BJ (cell line): ENCODE results near the gene POM121L12. TPM values are rescaled to one million over a fixed set of nuclear protein-coding genes. Genes with fewer than 3 reads are reported as not detected.

ENCODE experiments used
- CTCF ChIA-PET: fragments of 350-600 bp; formaldehyde crosslinking; extraction: SDS; loops from one replicate; lab custom pipeline; 2021; ENCODE audit warnings: antibody characterized with exemption, inconsistent platforms; lab: Yijun Ruan, JAX
- POLR2A ChIA-PET: fragments of 300-600 bp; sonication (Branson Sonifier 250); formaldehyde crosslinking; extraction: SDS; loops from one replicate; lab custom pipeline; 2021; ENCODE audit warnings: antibody characterized with exemption; lab: Charles Lee
- DNase-seq: peaks from one replicate; pipeline ENCODE4 v3.0.0-alpha.2; 2011; ENCODE audit warnings: low read depth
- H3K27me3 ChIP-seq: 2 replicates; pipeline ENCODE4 v1.6.0; 2011; ENCODE audit warnings: low read length; ENCODE audit not compliant: control insufficient read depth, insufficient read depth
- H3K36me3 ChIP-seq: 2 replicates; pipeline ENCODE4 v1.5.1; 2011; ENCODE audit warnings: low read length; ENCODE audit not compliant: control insufficient read depth, insufficient read depth
- H3K4me3 ChIP-seq: 2 replicates; pipeline ENCODE4 v1.5.1; 2011; ENCODE audit warnings: low read depth, mild to moderate bottlenecking, control low read depth, low read length
- CTCF ChIP-seq: IDR thresholded peaks from 2 replicates; pipeline ENCODE4 v1.5.1; 2011; ENCODE audit warnings: low read depth, mild to moderate bottlenecking, control low read depth, inconsistent platforms, low read length, moderate library complexity; ENCODE audit not compliant: insufficient read depth
- polyA plus RNA-seq: library from polyadenylated mRNA; depleted of rRNA; stranded (reverse); fragments of >200 nt; gene quantifications from 2 replicates; pipeline ENCODE4 v1.2.3, GENCODE V29; 2011

The POM121L12 gene
- polyA plus RNA-seq, 1 experiment, result not detected

DNA sequence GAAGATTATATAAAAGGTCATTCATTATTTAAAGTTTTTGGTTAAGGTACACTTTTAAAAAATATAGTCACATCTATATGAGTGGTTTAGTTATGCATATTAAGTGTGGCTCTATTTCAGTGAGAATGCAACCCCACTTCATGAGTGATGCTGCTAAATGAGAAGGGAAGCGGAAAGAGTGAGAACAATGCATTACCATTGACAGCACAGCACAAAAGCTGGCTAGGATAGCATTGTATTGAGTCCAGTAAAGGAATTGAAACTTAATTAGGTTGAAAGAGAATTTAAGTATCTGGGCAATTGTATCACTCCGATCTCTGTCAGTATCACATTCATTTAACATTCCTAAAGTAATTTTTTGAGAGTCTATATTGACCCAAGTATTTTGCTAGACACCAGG lies 13.2 kb downstream of the POM121L12 start:
- no peaks in the 10 kb centered on the region for H3K36me3 ChIP-seq
- DNase-seq, result no peak
- CTCF ChIA-PET, result no interaction called here
- TF ChIP-seq CTCF, result no peak
- no peak overlapping the region for H3K4me3 ChIP-seq
- POLR2A ChIA-PET, result no interaction called here
- no peaks in the 10 kb centered on the region for H3K27me3 ChIP-seq

DNA sequence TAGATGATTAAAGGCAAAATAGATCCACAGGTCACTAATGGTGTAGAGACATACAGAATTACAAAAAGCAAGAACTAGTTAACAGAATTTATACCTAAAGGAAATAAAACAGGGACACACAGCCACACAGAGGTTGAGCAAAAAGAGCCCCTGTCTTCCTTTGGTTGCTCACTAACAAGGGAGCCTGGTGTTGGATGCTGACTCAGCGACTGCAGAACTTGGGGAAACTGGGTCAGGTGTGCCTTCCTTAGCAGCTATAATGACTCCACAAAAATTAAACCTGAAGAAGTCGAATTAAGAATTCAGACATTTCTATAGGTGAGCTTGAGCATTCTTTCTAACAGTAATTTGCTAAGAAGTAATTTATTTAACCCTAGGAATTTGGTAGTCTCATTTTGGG lies 15.0 kb downstream of the POM121L12 start:
- no peak for TF ChIP-seq CTCF
- POLR2A ChIA-PET, result no interaction called here
- Histone ChIP-seq H3K27me3 (no peaks in the 10 kb centered on the region), H3K36me3 (no peaks in the 10 kb centered on the region), H3K4me3 (no peak overlapping the region)
- CTCF ChIA-PET, result no interaction called here
- DNase-seq, result no peak

GRCh38 chr7:53059591-53059990 lies 24.2 kb downstream of the POM121L12 start:
- POLR2A ChIA-PET, result no interaction called here

DNA sequence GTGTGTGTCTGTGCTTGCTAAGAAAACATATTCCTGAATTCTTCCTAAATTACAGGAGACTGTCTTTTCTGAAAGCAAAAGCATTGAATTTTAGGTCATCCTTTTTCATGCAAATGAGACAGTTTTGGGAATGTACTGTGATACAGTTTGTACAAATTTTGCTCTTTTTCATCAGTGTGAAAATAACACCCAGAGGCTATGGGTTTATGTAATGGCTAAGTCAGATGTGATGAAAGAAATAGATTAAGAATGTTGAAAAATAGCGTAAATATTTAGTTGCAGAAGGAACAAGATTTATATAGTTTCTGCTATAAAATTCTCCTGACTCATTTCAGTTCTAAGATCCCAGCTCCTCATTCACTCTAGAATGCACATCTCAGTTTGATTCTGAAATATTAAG lies 24.6 kb downstream of the POM121L12 start:
- Histone ChIP-seq H3K4me3 (no peak overlapping the region), H3K36me3 (no peaks in the 10 kb centered on the region), H3K27me3 (no peaks in the 10 kb centered on the region)
- CTCF ChIA-PET, result no interaction called here
- POLR2A ChIA-PET, result no interaction called here
- DNase-seq, result no peak
- TF ChIP-seq CTCF, result no peak

More at GRCh38 chr7:53059591-53059990, 24.2 kb downstream of the POM121L12 start:
- Histone ChIP-seq H3K4me3 (no peak overlapping the region), H3K27me3 (no peaks in the 10 kb centered on the region), H3K36me3 (no peaks in the 10 kb centered on the region)
- no peak for TF ChIP-seq CTCF
- DNase-seq, result no peak
- CTCF ChIA-PET, result no interaction called here

DNA sequence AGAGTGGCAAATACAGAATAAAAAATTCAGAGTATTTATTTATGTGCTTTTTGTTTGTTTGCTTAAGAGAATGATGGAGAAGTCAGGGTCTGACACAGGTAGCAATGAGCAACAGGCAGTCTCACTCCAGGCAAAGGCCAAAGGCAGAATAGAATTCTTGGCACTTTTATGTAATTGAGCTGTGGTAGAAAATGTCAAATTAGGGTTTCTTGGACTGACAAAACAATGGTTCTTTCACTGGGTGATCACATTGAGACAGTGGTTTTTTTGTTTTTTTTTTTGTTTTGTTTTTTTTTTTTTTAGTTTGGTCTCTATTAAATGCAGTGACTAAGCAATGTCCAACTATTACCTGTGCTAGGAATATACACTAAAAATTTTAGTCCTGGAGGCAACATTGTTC lies 27.4 kb downstream of the POM121L12 start:
- Histone ChIP-seq H3K4me3 (no peak overlapping the region), H3K36me3 (no peaks in the 10 kb centered on the region), H3K27me3 (no peaks in the 10 kb centered on the region)
- POLR2A ChIA-PET, result no interaction called here
- DNase-seq, result no peak
- CTCF ChIA-PET, result no interaction called here
- no peak for TF ChIP-seq CTCF
